HUES6 (cell line): ENCODE data around the gene DENND1A.

Experiments used
- H3K27ac ChIP-seq: 2 replicates; pipeline ENCODE4 v1.7.0; 2013; ENCODE audit warnings: low read depth, mild to moderate bottlenecking, low read length, inconsistent platforms
- H3K27me3 ChIP-seq: 2 replicates; pipeline ENCODE4 v1.6.1; 2013; ENCODE audit warnings: low read length; ENCODE audit not compliant: control insufficient read depth, insufficient read depth
- H3K36me3 ChIP-seq: 2 replicates; pipeline ENCODE4 v1.6.1; 2013; ENCODE audit warnings: low read length; ENCODE audit not compliant: control insufficient read depth, insufficient read depth
- H3K4me1 ChIP-seq: 2 replicates; pipeline ENCODE4 v1.6.1; 2013; ENCODE audit warnings: low read length; ENCODE audit not compliant: control insufficient read depth, insufficient read depth
- H3K4me3 ChIP-seq: 2 replicates; pipeline ENCODE4 v1.5.1; 2013; ENCODE audit warnings: low read depth, low read length
- H3K9ac ChIP-seq: one replicate; pipeline ENCODE4 v1.6.1; 2013; ENCODE audit warnings: mild to moderate bottlenecking, low read length
- H3K9me3 ChIP-seq: 2 replicates; pipeline ENCODE4 v1.6.1; 2013; ENCODE audit warnings: low read depth, low read length; ENCODE audit not compliant: control insufficient read depth, insufficient read depth

DENND1A gene

GRCh38 chr9:123679330-123679987 is 250.5 kb downstream of the DENND1A start:
- H3K9ac ChIP-seq: no peak overlapping the region
- no peak overlapping the region for H3K27ac ChIP-seq
- no peaks in the 10 kb centered on the region; the same call in 1 of the 2 replicates for H3K4me1 ChIP-seq
- no peaks in the 10 kb centered on the region for H3K27me3 ChIP-seq
- H3K36me3 ChIP-seq: no peaks in the 10 kb centered on the region
- no peak overlapping the region for H3K4me3 ChIP-seq
- no peaks in the 10 kb centered on the region for H3K9me3 ChIP-seq

GRCh38 chr9:123678878-123679329 is 251.0 kb downstream of the DENND1A start:
- Histone ChIP-seq H3K9ac (no peak overlapping the region), H3K27me3 (no peaks in the 10 kb centered on the region), H3K36me3 (no peaks in the 10 kb centered on the region), H3K4me3 (no peak overlapping the region), H3K27ac (no peak overlapping the region), H3K9me3 (peaks cover 1% of the 10 kb centered on the region; the same call in 1 of the 2 replicates), H3K4me1 (no peaks in the 10 kb centered on the region; the same call in 1 of the 2 replicates)

- H3K9me3 ChIP-seq: peaks cover 5% of the 10 kb centered on the region; the same call in 1 of the 2 replicates
- H3K36me3 ChIP-seq: no peaks in the 10 kb centered on the region
- H3K9ac ChIP-seq: no peak overlapping the region
- H3K4me1 ChIP-seq: no peaks in the 10 kb centered on the region; the same call in 1 of the 2 replicates
- no peaks in the 10 kb centered on the region for H3K27me3 ChIP-seq
- no peak overlapping the region for H3K27ac ChIP-seq
- H3K4me3 ChIP-seq: no peak overlapping the region
Measured at GRCh38 chr9:123678038-123678877, 251.7 kb downstream of the DENND1A start.

GRCh38 chr9:123676869-123677268 is 253.1 kb downstream of the DENND1A start:
- no peaks in the 10 kb centered on the region; the same call in 1 of the 2 replicates for H3K4me1 ChIP-seq
- H3K9ac ChIP-seq: no peak overlapping the region
- no peak overlapping the region for H3K4me3 ChIP-seq
- no peaks in the 10 kb centered on the region for H3K27me3 ChIP-seq
- peaks cover 11% of the 10 kb centered on the region for H3K9me3 ChIP-seq
- no peaks in the 10 kb centered on the region for H3K36me3 ChIP-seq
- no peak overlapping the region for H3K27ac ChIP-seq

- Histone ChIP-seq H3K9me3 (peaks cover 21% of the 10 kb centered on the region), H3K9ac (no peak overlapping the region), H3K27ac (no peak overlapping the region), H3K36me3 (0 out of 2 replicates have a peak, but pooled peaks cover 3% of the 10 kb centered on the region), H3K27me3 (no peaks in the 10 kb centered on the region), H3K4me3 (no peak overlapping the region), H3K4me1 (no peaks in the 10 kb centered on the region)
Measured at GRCh38 chr9:123669346-123669745, 260.6 kb downstream of the DENND1A start.

- no peak overlapping the region for H3K9ac ChIP-seq
- peaks cover 20% of the 10 kb centered on the region for H3K9me3 ChIP-seq
- no peak overlapping the region for H3K27ac ChIP-seq
- H3K4me3 ChIP-seq: no peak overlapping the region
- H3K4me1 ChIP-seq: 0 out of 2 replicates have a peak, but pooled peaks cover 4% of the 10 kb centered on the region
- peaks cover 8% of the 10 kb centered on the region; the same call in 1 of the 2 replicates for H3K36me3 ChIP-seq
- no peaks in the 10 kb centered on the region for H3K27me3 ChIP-seq
Measured at GRCh38 chr9:123663529-123663928, 266.4 kb downstream of the DENND1A start.

- Histone ChIP-seq H3K9me3 (peaks cover 20% of the 10 kb centered on the region), H3K27ac (no peak overlapping the region), H3K36me3 (peaks cover 8% of the 10 kb centered on the region; the same call in 1 of the 2 replicates), H3K4me3 (no peak overlapping the region), H3K27me3 (no peaks in the 10 kb centered on the region), H3K9ac (no peak overlapping the region), H3K4me1 (peaks cover 9% of the 10 kb centered on the region; the same call in 1 of the 2 replicates)
Measured at GRCh38 chr9:123662057-123662776, 267.7 kb downstream of the DENND1A start.

- Histone ChIP-seq H3K4me3 (no peak overlapping the region), H3K9ac (no peak overlapping the region), H3K9me3 (peaks cover 19% of the 10 kb centered on the region), H3K27me3 (no peaks in the 10 kb centered on the region), H3K4me1 (peaks cover 14% of the 10 kb centered on the region), H3K27ac (no peak overlapping the region), H3K36me3 (peaks cover 5% of the 10 kb centered on the region; the same call in 1 of the 2 replicates)
Measured at GRCh38 chr9:123660691-123661466, 269.0 kb downstream of the DENND1A start.

- H3K4me3 ChIP-seq: no peak overlapping the region
- peaks cover 5% of the 10 kb centered on the region; the same call in 1 of the 2 replicates for H3K36me3 ChIP-seq
- H3K27ac ChIP-seq: no peak overlapping the region
- H3K9ac ChIP-seq: no peak overlapping the region
- peaks cover 11% of the 10 kb centered on the region; the same call in 1 of the 2 replicates for H3K9me3 ChIP-seq
- H3K4me1 ChIP-seq: peaks cover 18% of the 10 kb centered on the region
- H3K27me3 ChIP-seq: no peaks in the 10 kb centered on the region
Measured at GRCh38 chr9:123659358-123659757, 270.6 kb downstream of the DENND1A start.

GRCh38 chr9:123658792-123659191 is 271.1 kb downstream of the DENND1A start:
- Histone ChIP-seq H3K4me1 (peaks cover 18% of the 10 kb centered on the region), H3K4me3 (no peak overlapping the region), H3K9ac (no peak overlapping the region), H3K9me3 (peaks cover 8% of the 10 kb centered on the region; the same call in 1 of the 2 replicates), H3K36me3 (peaks cover 3% of the 10 kb centered on the region; the same call in 1 of the 2 replicates), H3K27ac (no peak overlapping the region), H3K27me3 (no peaks in the 10 kb centered on the region)
